ENCODE results near the gene DNASE1.

Gene DNASE1

GRCh38 chr16:3669082-3669481 lies 14.6 kb downstream of the DNASE1 start:
- Mint-ChIP-seq H3K27me3 (ENCODE audit: low read depth) (no peaks in the 10 kb centered on the region), H3K4me3 (no peak overlapping the region), H3K4me1 (no peaks in the 10 kb centered on the region), H3K27ac (no peak overlapping the region), H3K9me3 (no peaks in the 10 kb centered on the region), H3K36me3 (ENCODE audit: low read depth) (peaks cover 60% of the 10 kb centered on the region)
- TF ChIP-seq, protein P1, sequence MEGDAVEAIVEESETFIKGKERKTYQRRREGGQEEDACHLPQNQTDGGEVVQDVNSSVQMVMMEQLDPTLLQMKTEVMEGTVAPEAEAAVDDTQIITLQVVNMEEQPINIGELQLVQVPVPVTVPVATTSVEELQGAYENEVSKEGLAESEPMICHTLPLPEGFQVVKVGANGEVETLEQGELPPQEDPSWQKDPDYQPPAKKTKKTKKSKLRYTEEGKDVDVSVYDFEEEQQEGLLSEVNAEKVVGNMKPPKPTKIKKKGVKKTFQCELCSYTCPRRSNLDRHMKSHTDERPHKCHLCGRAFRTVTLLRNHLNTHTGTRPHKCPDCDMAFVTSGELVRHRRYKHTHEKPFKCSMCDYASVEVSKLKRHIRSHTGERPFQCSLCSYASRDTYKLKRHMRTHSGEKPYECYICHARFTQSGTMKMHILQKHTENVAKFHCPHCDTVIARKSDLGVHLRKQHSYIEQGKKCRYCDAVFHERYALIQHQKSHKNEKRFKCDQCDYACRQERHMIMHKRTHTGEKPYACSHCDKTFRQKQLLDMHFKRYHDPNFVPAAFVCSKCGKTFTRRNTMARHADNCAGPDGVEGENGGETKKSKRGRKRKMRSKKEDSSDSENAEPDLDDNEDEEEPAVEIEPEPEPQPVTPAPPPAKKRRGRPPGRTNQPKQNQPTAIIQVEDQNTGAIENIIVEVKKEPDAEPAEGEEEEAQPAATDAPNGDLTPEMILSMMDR (IDR thresholded peaks at IDR 0.05; ENCODE audit: unreplicated experiment in 3 of 3) = no peak

- H3K9me3 Mint-ChIP-seq = no peaks in the 10 kb centered on the region
- H3K4me1 Mint-ChIP-seq = no peaks in the 10 kb centered on the region
- no peak overlapping the region for H3K4me3 Mint-ChIP-seq
- TF ChIP-seq, protein P1 (IDR thresholded peaks at IDR 0.05; ENCODE audit: unreplicated experiment in 3 of 3) = no peak
- H3K36me3 Mint-ChIP-seq (ENCODE audit: low read depth) = peaks cover 64% of the 10 kb centered on the region
- H3K27me3 Mint-ChIP-seq (ENCODE audit: low read depth) = no peaks in the 10 kb centered on the region
- no peak overlapping the region for H3K27ac Mint-ChIP-seq
Observed at GRCh38 chr16:3670711-3671110, 16.2 kb downstream of the DNASE1 start.

- Mint-ChIP-seq H3K9me3 (no peaks in the 10 kb centered on the region), H3K4me3 (no peak overlapping the region), H3K36me3 (ENCODE audit: low read depth) (peaks cover 57% of the 10 kb centered on the region), H3K27me3 (ENCODE audit: low read depth) (no peaks in the 10 kb centered on the region), H3K4me1 (no peaks in the 10 kb centered on the region), H3K27ac (no peak overlapping the region)
- TF ChIP-seq, protein P1 (IDR thresholded peaks at IDR 0.05; ENCODE audit: unreplicated experiment in 3 of 3) = no peak
Observed at GRCh38 chr16:3671424-3671823, 16.9 kb downstream of the DNASE1 start.

DNA sequence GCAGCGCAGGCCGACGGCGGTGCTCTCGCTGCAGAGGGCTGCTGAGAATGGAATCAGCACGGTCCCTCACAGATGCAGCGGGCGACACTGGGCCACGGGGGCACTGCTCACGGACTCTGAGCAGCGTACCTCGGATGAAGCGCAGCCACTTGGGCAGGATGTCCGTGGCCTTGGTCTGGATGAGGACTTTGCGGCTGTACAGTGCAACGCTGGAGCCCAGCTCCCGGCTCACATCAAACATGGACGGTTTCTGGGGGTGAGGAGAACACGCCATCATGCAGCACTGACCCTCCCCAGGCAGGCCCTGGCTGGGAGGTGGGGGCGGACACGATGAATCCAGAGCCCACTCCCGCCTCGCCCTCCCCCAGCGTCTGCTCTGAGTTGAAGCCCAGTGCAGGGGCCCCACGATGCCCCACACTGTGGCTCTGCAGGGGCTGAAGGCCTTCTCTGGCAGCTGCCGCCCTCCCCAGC lies 18.1 kb downstream of the DNASE1 start:
- Mint-ChIP-seq H3K4me3 (no peak overlapping the region), H3K27me3 (ENCODE audit: low read depth) (no peaks in the 10 kb centered on the region), H3K4me1 (no peaks in the 10 kb centered on the region), H3K36me3 (ENCODE audit: low read depth) (peaks cover 55% of the 10 kb centered on the region), H3K9me3 (no peaks in the 10 kb centered on the region), H3K27ac (no peak overlapping the region)
- TF ChIP-seq, protein P1 (IDR thresholded peaks at IDR 0.05; ENCODE audit: unreplicated experiment in 3 of 3) = no peak

DNA sequence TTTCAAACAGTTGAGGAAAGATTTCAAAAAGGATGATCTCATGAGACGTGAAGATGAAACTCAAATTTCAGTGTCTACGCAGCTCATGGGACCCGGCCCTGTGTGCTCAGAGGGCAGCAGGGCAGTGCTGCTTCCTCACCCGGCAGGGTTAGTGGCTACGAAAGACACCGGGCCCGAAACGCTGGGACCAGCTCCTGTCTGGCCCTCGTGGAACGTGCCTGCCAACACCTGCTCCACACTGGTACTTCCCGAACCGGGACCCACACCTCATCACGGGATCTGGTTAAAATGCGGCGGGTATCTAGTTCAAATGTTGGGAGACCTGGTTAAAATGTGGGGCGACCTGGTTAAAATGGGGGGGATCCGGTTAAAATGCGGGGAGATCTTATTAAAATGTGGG lies 18.7 kb downstream of the DNASE1 start:
- Mint-ChIP-seq H3K4me1 (no peaks in the 10 kb centered on the region), H3K27me3 (ENCODE audit: low read depth) (no peaks in the 10 kb centered on the region), H3K27ac (no peak overlapping the region), H3K9me3 (no peaks in the 10 kb centered on the region), H3K4me3 (no peak overlapping the region), H3K36me3 (ENCODE audit: low read depth) (peaks cover 61% of the 10 kb centered on the region)
- TF ChIP-seq, protein P1 (IDR thresholded peaks at IDR 0.05; ENCODE audit: unreplicated experiment in 3 of 3) = no peak

DNA sequence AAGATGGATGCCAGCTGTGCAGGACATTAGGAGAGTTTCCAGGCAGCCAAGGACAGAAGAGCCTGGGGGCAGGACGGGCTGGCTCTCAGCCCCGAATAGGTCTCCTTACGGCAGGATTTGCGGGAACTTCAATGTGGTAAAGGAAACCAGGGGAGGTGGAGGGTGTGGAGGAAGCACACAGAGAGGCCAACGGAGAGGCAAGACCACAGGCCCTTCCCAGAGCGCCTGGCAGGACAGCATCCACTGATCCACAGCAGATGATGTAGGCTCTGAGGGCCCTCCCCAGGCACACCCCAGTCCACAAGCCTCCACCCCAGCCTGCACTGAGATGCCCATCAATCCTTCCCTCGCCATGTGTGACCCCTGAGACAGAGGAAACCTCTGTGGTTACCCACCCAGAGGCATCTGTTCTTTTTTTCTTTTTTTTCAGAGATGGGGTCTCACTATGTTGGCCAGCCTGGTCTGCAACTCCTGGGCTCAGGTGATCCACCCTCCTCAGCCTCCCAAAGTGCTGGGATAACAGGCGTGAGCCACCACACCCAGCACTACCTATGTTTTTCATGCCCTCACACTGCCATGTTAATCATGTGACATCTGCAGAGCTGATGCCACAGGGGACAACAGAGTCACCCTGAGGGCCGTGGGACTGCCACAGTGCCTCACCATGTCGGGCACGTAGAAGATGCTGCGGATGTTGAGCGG lies 19.3 kb downstream of the DNASE1 start:
- TF ChIP-seq, protein P1 (IDR thresholded peaks at IDR 0.05; ENCODE audit: unreplicated experiment in 3 of 3) = no peak
- Mint-ChIP-seq H3K27me3 (ENCODE audit: low read depth) (no peaks in the 10 kb centered on the region), H3K4me3 (no peak overlapping the region), H3K9me3 (no peaks in the 10 kb centered on the region), H3K27ac (no peak overlapping the region), H3K4me1 (no peaks in the 10 kb centered on the region), H3K36me3 (ENCODE audit: low read depth) (peaks cover 60% of the 10 kb centered on the region)
